GM21737 (cell line): ENCODE results near the gene TCHHL1.

Experiments
- ATAC-seq: cut with Tn5 transposase; IDR thresholded peaks from one replicate; pipeline ENCODE4 v1.9.1; 2021; ENCODE audit warnings: mild to moderate bottlenecking, moderate library complexity; ENCODE audit not compliant: unreplicated experiment

Gene TCHHL1

DNA sequence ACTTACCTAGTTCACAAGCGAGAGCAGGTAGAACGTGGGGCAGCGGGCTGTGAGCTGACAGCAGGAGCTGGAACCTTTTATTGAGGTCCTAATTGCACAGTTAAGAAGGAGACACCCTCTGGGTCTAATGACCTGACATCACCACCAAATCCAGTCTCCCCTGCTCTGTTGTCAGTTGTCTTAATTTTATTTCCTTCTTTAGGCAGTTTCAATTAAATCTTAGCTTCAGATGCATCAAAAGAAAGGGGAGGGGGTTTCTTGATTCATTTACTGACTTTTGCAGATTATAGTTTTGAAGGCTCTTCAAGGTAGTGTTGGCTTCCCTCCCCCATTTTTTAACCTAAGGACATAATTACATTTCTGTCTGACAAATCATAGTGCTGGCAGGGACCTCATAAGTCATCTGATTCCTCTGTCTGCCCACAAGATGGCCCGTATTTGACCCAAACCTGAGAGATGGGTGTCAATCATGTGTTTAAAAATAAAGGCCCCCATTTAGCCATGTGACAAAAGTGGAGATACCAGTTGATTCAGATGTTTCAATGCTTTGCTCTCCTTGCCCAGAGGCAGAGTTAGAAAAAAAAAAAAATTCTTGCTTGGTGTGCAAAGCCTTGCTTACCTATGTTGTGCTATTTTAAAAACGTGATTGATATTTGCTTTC is at the start of gene TCHHL1:
TSS of gene TCHHL1 (minus strand) at position 51 of the 661 bp plus-strand sequence. CDS start 921 bp downstream, outside the sequence.
- ATAC-seq = no peak

DNA sequence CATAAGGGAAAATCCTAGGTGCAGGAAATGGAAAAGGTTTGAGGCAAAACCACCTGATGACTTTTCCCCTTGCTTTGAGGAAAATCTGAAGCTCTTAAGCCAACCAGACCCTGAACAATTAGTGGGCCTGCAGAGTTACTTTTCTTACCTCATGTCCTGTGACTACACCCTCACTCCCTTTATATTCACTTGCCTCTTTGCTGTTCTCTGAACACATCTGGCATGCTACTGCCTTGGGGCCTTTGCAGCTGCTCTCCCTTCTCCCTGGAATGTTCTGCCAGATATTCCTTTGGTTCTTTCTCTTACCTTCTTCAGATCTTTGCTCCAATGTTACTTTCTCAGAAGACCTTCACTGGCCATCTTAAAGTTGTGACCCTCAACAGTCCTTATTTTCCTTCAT is 48.4 kb upstream of the TCHHL1 start:
- no peak for ATAC-seq

DNA sequence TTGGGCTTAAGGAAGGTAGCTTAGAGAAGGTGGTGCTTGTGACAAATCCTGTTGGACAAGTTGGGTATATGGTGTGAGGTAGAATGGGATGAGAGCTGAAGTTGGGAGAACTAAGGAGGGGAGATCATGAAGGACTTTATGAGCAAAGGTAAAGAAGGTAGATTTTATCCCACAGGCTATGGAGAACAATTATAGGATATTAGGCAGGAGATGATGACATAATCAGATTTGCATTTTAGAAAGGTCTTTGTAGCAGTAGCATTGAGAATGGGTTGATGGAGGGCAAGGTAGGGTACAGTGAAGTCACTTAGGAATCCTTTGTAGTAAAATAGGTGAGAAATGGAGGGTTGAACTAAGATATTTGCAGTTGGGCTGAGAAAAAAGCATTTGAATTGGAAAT is 41.3 kb upstream of the TCHHL1 start:
- ATAC-seq = no peak

DNA sequence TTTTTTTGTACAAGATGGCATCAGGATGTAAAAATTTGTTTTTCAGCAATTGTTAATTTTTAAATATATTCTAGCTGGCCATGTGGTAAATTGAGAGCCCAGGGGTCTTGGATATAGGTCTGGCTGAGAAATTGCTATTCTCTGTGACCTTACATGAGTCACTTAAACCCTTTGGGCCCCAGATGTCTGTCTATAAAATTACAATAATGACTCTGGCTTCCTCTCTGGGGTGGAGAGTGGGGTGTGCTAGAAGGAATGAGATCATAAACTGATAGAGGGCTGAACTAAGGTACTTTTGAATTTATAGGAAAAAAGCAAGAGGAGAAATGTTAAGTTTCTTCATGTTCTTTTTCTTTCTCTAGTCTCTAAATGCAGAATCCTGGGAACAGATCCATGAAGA is 38.8 kb upstream of the TCHHL1 start:
- ATAC-seq = no peak

DNA sequence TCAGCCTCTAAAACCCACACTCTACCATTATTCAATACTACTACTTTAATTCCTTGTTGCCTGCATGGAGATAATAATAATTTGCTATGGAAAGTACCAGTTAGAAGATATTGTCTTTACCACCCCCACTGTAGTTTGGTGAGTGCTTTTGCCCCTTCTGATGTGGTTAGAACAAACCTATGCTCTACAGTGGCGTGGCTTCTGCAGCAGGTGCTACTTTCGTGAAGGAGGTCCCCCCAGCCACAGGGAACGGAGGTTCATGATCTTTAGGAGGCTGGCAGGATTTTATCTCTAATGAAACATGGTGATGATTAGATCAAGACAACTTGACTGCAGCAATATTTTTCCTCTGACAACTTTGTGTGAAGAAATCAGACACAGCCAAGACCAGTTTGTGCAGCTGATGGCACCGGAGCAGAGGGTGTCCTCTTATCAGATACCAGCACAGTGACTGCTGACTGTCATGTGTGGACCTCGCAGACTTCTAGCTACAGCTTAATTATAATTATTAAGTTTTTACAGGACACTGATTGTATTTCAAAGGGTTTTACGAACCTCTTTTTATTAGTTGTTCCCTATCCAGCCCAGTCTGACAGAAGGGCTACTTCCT is 37.1 kb upstream of the TCHHL1 start:
- ATAC-seq = no peak

DNA sequence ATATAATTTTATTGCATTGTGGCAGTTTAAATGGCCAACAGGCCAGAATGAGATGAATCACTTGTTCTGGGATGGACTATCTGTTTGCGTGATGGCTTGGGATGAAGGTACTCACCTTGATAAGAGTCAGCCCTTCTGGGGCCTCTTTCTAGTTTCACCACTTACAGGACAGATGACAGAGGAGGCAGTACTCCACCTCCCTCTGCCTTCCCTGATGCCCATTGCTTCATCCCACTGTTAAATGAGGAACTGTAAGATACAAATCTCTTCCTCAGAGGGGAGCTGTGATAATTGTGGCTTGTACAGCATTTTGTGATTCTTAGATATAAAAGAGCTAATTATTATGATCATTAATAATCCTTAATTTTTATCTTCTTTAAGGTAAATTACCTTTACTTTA is 30.1 kb upstream of the TCHHL1 start:
- no peak for ATAC-seq

DNA sequence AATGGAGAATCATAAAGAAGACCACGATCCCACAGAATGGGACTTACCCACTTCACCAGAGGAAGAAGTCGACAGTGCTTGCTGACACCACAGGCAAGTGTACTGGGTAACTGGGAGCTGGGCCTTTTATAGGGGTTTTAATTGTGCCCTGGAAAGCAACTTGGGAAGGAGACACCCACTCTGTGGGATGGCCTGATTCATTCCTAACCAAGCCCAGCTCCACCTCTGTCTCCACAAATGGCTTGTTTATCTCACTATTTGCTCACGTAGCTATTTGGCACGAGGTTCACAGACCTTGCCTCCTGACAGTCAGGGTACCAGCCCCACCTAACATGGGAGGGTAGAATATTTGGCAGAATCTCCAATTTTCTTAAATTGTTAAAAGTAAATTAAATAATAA is 26.5 kb upstream of the TCHHL1 start, which contains the start of gene TCHH:
TSS of gene TCHH (minus strand) at position 101 of the 400 bp plus-strand sequence. CDS start 1,364 bp downstream, outside the sequence.
- ATAC-seq = no peak

DNA sequence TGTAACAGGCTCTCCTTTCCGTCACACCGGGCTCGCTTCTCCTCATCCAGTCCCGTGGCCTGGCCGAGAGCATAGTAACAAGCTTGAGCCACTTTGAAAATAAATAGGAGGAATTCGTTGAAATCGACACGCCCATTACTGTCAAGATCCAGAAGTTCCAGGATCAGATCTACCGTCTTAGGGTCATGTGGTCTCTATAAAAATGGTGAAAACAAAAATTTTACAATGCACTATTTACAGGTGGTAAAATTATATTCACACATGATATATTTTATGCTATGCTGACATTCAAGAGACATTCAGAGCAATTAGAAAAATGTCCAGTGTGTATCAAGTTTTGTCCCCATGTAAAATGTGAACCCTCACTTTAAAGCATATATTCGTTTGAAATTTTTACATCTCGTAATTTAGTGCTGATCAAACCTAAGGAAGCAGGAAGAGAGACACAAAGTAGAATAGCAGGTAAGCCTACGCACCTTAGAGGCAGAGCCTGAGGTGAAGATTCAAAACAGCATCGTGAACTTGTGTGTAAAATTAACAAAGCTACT is 24.1 kb upstream of the TCHHL1 start:
- no peak for ATAC-seq

DNA sequence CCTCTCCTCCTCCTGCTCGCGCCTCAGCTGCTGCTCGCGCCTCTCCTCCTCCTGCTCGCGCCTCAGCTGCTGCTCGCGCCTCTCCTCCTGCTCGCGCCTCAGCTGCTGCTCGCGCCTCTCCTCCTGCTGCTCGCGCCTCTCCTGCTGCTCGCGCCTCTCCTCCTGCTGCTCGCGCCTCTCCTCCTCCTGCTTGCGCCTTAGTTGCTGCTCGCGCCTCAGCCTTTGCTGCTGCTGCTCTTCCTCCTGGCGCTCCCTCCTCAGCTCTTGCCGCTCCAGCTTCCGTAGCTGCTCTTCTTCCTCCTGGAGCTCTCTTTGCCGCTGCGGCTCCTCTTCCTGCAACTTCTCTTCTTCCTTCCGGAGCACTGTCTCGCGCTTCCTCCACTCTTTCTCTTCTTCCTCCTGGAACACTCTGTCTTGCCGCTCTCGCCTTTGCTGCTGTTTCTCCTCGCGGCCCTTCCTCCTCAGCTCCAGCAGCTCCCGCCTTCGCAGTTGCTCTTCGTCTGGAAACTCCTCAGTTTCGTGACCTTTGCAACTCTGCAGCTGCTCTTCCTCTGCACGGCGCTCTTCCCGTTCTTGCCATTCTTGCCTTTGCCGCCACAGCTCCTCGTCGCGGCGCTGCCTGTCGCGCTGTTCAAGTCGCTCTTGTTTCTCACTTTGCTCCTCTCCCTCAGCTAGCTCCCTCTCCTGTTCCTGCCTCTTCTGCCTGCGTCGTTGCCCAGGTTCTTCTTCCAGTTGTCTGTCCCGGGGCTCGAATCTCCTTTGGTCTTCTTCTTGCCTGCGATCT is 23.4 kb upstream of the TCHHL1 start:
- no peak for ATAC-seq

DNA sequence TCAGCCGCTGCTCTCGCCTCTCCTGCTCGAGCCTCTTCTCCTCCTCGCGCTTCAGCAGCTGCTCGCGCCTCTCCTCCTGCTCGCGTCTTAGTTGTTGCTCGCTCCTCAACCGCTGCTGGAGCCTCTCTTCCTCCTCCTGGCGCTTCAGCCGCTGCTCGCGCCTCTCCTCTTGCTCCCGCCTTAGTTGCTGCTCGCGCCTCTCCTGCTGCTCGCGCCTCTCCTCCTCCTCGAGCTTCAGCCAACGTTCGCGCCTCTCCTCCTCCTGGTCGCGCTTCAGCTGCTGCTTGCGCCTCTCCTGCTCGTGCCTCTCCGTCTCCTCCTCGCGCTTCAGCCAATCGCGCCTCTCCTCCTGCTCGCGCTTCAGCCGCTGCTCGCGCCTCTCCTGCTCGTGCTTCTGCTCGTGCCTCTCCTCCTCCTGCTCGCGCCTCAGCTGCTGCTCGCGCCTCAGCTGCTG is 22.7 kb upstream of the TCHHL1 start:
- no peak for ATAC-seq

DNA sequence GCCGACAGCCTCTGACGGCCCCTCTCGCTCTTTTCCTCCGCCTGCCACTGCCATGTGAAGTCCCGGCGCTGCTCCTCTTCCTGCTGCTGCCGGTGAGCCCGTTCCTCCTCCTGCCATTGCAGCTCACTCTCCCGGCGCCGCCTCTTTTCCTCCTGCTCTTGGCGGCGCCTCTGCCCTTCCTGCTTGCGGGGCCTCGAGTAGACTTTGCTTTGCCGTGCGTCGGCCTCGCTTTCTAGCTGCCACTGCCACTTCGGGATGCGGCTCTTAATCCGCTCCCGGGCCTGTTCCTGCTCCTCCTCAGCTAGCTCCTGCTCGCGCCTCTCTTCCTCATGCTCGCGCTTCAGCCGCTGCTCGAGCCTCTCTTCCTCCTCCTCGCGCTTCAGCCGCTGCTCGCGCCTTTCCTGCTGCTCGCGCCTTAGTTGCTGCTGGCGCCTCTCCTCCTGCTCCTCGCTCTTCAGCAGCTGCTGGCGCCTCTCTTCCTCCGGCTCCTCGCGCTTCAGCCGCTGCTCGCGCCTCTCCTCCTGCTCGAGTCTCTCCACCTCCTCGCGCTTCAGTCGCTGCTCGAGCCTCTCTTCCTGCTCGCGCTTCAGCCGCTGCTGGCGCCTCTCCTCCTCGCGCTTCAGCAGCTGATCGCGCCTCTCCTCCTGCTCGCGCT is 22.1 kb upstream of the TCHHL1 start:
- ATAC-seq = no peak

DNA sequence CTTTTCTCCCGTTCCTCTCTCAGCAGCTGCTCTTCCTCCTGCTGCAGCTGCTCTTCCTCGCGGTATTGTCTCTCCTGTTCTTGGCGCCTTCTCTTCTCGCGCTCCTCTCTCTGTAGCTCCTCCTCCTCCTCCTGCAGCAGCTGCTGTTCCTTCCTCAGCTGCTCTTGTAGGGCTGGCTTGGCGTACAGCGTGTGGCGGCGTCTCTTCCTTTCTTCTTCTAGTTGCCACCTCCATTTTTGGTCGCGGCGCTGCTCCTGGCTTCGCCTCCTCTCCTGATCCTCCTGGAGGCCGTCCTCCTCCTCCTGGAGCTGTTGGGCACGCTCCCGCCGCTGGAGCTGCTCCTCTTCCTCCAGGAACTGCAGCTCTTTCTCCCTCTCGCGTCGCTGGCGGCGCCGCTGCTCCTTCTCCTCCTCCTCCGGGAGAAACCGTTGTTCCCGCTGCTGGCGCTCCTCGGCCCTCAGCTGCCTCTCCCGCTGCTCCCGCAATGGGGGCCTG is 21.5 kb upstream of the TCHHL1 start:
- no peak for ATAC-seq

DNA sequence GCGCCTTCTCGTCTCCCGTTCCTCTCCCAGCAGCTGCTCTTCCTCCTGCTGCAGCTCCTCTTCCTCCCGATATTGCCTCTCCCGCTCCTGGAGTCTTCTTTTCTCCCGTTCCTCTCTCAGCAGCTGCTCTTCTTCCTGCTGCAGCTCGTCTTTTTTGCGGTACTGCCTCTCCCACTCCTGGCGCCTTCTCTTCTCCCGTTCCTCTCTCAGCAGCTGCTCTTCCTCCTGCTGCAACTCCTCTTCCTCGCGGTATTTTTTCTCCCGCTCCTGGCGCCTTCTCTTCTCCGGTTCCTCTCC is 21.1 kb upstream of the TCHHL1 start:
- no peak for ATAC-seq

DNA sequence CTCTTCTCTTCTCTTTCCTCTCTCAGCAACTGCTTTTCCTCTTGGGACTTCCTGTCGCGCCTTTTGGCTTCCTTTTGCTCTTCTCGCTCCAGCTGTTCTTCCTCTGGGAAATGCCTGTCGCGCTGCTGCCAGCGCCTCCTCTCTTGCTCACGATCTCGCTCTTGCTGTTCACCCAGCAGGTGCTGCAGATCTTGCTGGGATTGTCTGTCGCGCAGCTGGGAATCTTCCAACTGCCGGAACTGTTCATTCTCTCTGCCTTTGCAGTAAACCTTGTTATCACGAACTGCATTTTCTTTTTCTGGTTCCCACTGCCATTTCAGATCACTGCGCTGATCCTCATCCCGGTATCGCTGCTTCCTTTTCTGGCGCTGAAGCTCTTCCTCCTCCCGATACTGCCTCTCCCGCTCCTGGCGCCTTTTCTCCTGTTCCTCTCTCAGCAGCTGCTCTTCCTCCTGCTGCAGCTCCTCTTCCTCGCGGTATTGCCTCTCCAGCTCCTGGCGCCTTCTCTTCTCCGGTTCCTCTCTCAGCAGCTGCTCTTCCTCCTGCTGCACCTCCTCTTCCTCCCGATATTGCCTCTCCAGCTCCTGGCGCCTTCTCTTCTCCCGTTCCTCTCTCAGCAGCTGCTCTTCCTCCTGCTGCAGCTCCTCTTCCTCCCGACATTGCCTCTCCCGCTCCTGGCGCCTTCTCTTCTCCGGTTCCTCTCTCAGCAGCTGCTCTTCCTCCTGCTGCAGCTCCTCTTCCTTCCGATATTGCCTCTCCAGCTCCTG is 20.6 kb upstream of the TCHHL1 start:
- ATAC-seq = no peak

DNA sequence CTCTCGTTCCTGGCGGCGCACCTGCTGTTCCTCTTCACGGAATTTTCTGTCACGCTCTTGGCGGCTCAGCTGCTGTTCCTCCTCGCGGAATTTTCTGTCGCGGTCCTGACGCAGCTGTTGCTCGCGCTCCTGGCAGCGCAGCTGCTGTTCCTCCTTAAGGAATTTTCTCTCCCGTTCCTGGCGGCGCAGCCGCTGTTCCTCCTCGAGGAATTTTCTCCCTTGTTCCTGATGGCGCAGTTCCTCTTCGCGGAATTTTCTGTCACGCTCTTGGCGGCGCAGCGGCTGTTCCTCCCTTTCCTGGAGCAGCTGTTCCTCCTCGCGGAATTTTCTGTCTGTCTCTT is 20.0 kb upstream of the TCHHL1 start:
- ATAC-seq = no peak

DNA sequence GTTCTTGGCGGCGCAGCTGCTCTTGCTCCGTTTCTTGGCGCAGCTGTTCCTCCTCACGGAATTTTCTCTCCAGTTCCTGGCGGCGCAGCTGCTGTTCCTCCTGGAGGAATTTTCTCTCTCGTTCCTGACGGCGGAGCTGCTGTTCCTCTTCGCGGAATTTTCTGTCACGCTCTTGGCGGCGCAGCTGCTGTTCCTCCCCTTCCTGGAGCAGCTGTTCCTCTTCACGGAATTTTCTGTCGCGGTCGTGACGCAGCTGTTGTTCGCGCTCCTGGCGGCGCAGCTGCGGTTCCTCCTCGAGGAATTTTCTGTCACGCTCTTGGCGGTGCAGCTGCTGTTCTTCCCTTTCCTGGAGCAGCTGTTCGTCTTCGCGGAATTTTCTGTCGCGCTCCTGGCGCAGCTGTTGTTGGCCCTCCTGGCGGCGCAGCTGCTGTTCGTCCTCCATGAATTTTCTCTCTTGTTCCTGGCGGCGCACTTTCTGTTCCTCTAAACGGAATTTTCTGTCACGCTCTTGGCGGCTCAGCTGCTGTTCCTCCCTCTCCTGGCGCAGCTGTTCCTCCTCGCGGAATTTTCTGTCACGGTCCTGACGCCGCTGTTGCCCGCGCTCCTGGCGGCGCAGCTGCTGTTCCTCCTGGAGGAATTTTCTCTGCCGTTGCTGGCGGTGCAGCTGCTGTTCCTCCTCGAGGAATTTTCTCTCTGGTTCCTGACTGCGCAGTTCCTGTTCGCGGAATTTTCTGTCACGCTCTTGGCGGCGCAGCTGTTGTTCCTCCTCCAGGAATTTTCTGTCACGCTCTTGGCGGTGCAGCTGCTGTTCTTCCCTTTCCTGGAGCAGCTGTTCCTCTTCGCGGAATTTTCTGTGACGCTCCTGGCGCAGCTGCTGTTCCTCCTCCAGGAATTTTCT is 19.4 kb upstream of the TCHHL1 start:
- ATAC-seq = no peak

DNA sequence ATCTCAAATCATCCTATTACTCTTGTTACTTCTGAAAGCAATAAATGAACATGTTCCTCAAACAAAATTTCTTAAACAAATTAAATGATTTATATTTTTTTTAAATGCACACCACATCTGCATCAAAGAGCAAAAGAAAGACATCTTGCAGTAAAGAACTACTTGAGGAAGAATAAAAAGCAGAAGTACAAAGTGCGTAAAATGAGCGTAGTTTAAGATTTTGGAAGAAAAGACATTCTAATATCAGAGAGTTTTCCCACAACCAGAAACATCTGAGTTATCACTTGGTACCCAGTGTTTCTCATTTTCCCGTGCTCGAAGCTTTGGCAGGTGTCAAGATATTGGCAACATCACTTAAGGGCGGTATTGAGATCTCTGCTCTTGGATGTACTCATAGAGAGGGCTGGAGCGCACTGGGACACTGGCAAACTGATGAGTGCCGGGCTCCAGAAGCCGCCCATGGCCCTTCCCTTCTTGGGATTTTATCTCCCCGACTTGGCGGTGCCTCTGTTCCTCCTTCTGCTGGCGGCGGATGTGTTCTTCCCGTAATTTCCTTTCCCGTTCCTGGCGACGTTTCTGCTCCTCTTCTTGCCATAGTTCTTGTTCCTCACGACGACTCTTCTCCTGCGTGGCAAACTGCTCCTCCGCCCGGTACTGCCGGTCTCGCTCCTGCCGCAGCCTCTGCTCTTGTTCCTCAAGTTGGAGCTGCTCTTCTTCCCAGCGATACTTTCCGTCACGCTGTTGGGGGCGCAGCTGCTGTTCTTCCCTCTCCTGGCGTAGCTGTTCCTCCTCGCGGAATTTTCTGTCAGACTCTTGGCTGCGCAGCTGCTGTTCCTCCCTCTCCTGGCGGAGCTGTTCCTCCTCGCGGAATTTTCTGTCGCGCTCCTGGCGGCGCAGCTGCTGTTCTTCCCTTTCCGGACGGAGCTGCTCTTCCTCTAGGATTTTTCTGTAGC is 18.4 kb upstream of the TCHHL1 start:
- no peak for ATAC-seq

DNA sequence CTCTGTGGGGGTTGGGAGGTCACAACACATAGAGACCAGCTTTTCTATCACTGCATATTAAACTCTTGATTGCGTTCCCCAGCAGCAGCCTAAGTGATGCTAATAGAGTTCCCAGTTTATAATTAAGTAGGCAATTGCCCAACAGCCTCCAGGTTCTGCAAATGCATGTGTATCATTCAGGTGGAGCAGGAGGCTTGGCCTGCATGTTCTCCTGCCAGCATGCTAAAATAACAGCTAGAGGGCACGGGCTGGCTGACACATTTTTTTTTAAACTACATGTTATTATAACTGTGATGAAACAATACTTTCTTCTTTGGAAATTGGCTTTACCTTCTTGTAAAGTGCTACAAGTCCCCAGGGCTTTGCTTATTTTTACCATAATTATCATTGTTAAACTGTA is 16.0 kb upstream of the TCHHL1 start:
- no peak for ATAC-seq
